ENCODE data around the gene POM121C. TPM values are rescaled to one million over a fixed set of nuclear protein-coding genes. Genes with fewer than 3 reads are reported as not detected.
"Not testable (repeated sequence)": the region's sequence is repeated elsewhere in the genome, so short reads cannot be mapped to it uniquely, and the experiment has no call there.

The POM121C gene
- polyA plus RNA-seq, 1 of the 3 experiments (the other 2 are of a cell fraction): 20.4 TPM

- H3K79me2 ChIP-seq (ENCODE audit: insufficient read depth): 0 out of 2 replicates have a peak, but pooled peaks cover 10% of the 10 kb centered on the region
- WGBS (ENCODE audit: low lambda C conversion rate): 10% methylated on average over 3 of the region's 4 CpGs
- TF ChIP-seq, protein P1, sequence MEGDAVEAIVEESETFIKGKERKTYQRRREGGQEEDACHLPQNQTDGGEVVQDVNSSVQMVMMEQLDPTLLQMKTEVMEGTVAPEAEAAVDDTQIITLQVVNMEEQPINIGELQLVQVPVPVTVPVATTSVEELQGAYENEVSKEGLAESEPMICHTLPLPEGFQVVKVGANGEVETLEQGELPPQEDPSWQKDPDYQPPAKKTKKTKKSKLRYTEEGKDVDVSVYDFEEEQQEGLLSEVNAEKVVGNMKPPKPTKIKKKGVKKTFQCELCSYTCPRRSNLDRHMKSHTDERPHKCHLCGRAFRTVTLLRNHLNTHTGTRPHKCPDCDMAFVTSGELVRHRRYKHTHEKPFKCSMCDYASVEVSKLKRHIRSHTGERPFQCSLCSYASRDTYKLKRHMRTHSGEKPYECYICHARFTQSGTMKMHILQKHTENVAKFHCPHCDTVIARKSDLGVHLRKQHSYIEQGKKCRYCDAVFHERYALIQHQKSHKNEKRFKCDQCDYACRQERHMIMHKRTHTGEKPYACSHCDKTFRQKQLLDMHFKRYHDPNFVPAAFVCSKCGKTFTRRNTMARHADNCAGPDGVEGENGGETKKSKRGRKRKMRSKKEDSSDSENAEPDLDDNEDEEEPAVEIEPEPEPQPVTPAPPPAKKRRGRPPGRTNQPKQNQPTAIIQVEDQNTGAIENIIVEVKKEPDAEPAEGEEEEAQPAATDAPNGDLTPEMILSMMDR (IDR thresholded peaks at IDR 0.05): peak; percentile 45
- TF ChIP-seq RAD21 (IDR thresholded peaks at IDR 0.05; ENCODE audit: low read length): peak; percentile 38
Observed at GRCh38 chr7:75452494-75452955, 33.6 kb downstream of the POM121C start.

DNA sequence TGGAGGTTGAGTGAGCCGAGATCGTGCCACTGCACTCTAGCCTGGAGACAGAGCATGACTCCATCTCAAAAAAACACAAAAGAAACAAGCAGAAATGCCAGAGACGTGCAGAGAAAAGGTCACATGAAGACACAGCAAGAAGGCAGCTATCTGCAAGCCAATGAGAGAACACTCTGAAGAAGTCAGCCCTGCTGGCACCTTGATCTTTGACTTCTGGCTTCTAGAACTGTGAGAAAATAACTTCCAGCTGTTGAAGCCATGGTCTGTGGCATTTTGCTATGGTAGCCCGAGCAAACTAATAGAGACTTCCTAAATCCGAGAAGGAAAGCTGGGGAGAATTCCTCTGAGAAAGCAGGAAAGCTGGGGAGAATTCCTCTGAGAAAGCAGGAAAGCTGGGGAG is 36.2 kb downstream of the POM121C start:
- CTCF ChIA-PET; H4K20me1 ChIP-seq (ENCODE audit: insufficient read depth); H3K27me3 ChIP-seq (ENCODE audit: insufficient read depth); H3K9ac ChIP-seq; H3K9me2 ChIP-seq; H3K36me3 ChIP-seq (replicated peaks in 1 of 2; ENCODE audit: control insufficient read depth in 1 of 2, insufficient read depth in 2 of 2, low read length in 1 of 2); DNase-seq; H3K4me3 ChIP-seq (ENCODE audit: low read depth in 2 of 2, low read length in 1 of 2); POLR2A ChIA-PET; H2AFZ ChIP-seq (ENCODE audit: low read depth); H3F3A ChIP-seq (replicated peaks; ENCODE audit: insufficient read depth); H3K27ac ChIP-seq (ENCODE audit: low read depth in 2 of 2, low read length in 1 of 2); H3K4me1 ChIP-seq (ENCODE audit: control insufficient read depth in 1 of 2, insufficient read depth in 2 of 2, low read depth in 1 of 2, low read length in 1 of 2); H3K9me3 ChIP-seq; H3K4me2 ChIP-seq: not testable (repeated sequence)
- 0 out of 2 replicates have a peak, but pooled peaks cover 11% of the 10 kb centered on the region for H3K79me2 ChIP-seq (ENCODE audit: insufficient read depth)
- 90% methylated on average over 4 of the region's 5 CpGs for WGBS (ENCODE audit: low lambda C conversion rate)

More at GRCh38 chr7:75452494-75452955, 33.6 kb downstream of the POM121C start:
- CTCF ChIA-PET; DNase-seq; H3K9me3 ChIP-seq; H3K27ac ChIP-seq (ENCODE audit: low read depth in 2 of 2, low read length in 1 of 2); H3K4me1 ChIP-seq (ENCODE audit: control insufficient read depth in 1 of 2, insufficient read depth in 2 of 2, low read depth in 1 of 2, low read length in 1 of 2); H3K4me2 ChIP-seq; H3K36me3 ChIP-seq (replicated peaks in 1 of 2; ENCODE audit: control insufficient read depth in 1 of 2, insufficient read depth in 2 of 2, low read length in 1 of 2); H3K4me3 ChIP-seq (ENCODE audit: low read depth in 2 of 2, low read length in 1 of 2); H3F3A ChIP-seq (replicated peaks; ENCODE audit: insufficient read depth); H3K9me2 ChIP-seq; H3K9ac ChIP-seq; POLR2A ChIA-PET; H2AFZ ChIP-seq (ENCODE audit: low read depth); H3K27me3 ChIP-seq (ENCODE audit: insufficient read depth); H4K20me1 ChIP-seq (ENCODE audit: insufficient read depth): not testable (repeated sequence)

GRCh38 chr7:75442465-75443111 is 43.5 kb downstream of the POM121C start:
- H4K20me1 ChIP-seq (ENCODE audit: insufficient read depth); H3K4me1 ChIP-seq (ENCODE audit: control insufficient read depth in 1 of 2, insufficient read depth in 2 of 2, low read depth in 1 of 2, low read length in 1 of 2); CTCF ChIA-PET; H3K9me2 ChIP-seq; H3K9me3 ChIP-seq; H3K27me3 ChIP-seq (ENCODE audit: insufficient read depth); POLR2A ChIA-PET; DNase-seq; H2AFZ ChIP-seq (ENCODE audit: low read depth): not testable (repeated sequence)
- Histone ChIP-seq H3K79me2 (ENCODE audit: insufficient read depth) (peaks cover 16% of the 10 kb centered on the region), H3K36me3 (replicated peaks in 1 of 2; ENCODE audit: control insufficient read depth in 1 of 2, insufficient read depth in 2 of 2, low read length in 1 of 2) (peaks cover 28 to 36% of the 10 kb centered on the region in 2 experiments), H3K27ac (ENCODE audit: low read depth in 2 of 2, low read length in 1 of 2) (peak overlapping the region; percentile 65 to 79), H3K9ac (peak overlapping the region; percentile 92), H3K4me3 (ENCODE audit: low read depth in 2 of 2, low read length in 1 of 2) (peak overlapping the region; percentile 57), H3K4me2 (peak overlapping the region; percentile 95), H3F3A (replicated peaks; ENCODE audit: insufficient read depth) (peaks cover 11% of the 10 kb centered on the region)
- TF ChIP-seq MXI1 (IDR thresholded peaks at IDR 0.05; ENCODE audit: low read depth, low read length): peak; percentile 31; the same call in 1 of the 2 replicates
- 0 out of 2 replicates have a peak, but pooled peaks have one; percentile 22 for TF ChIP-seq POLR2AphosphoS5 (IDR thresholded peaks at IDR 0.05; ENCODE audit: low read depth, low read length)
- 0% methylated on average over 7 of the region's 76 CpGs for WGBS (ENCODE audit: low lambda C conversion rate)

- H2AFZ ChIP-seq (ENCODE audit: low read depth); H3K27ac ChIP-seq (ENCODE audit: low read depth in 2 of 2, low read length in 1 of 2); H3K27me3 ChIP-seq (ENCODE audit: insufficient read depth); H3K9me2 ChIP-seq; H4K20me1 ChIP-seq (ENCODE audit: insufficient read depth); H3K4me1 ChIP-seq (ENCODE audit: control insufficient read depth in 1 of 2, insufficient read depth in 2 of 2, low read depth in 1 of 2, low read length in 1 of 2); H3K9me3 ChIP-seq; DNase-seq; POLR2A ChIA-PET; CTCF ChIA-PET: not testable (repeated sequence)
- H3K79me2 ChIP-seq (ENCODE audit: insufficient read depth): peaks cover 18% of the 10 kb centered on the region
- 9% methylated on average over 3 of the region's 37 CpGs for WGBS (ENCODE audit: low lambda C conversion rate)
- H3K4me3 ChIP-seq (ENCODE audit: low read depth in 2 of 2, low read length in 1 of 2): peak overlapping the region in 1 of 2 experiments; percentile 41; a peak in 3 of 4 replicates
- H3K9ac ChIP-seq: peak overlapping the region; percentile 92
- peaks cover 31 to 38% of the 10 kb centered on the region in 2 experiments for H3K36me3 ChIP-seq (replicated peaks in 1 of 2; ENCODE audit: control insufficient read depth in 1 of 2, insufficient read depth in 2 of 2, low read length in 1 of 2)
- peaks cover 11% of the 10 kb centered on the region for H3F3A ChIP-seq (replicated peaks; ENCODE audit: insufficient read depth)
- peak overlapping the region; percentile 74 for H3K4me2 ChIP-seq
Observed at GRCh38 chr7:75442101-75442464, 44.0 kb downstream of the POM121C start.
